Mesenchymal stem cell (in vitro differentiated cells and primary cell): ENCODE results near the gene CD81.

Experiments
- DNase-seq: peaks from one replicate; pipeline ENCODE4 v3.0.0-alpha.2; 2013
- H2AFZ ChIP-seq: one replicate; pipeline ENCODE4 v1.6.1; 2013; ENCODE audit warnings: low read depth, mild to moderate bottlenecking, control low read depth, inconsistent platforms, low read length, moderate library complexity
- H2AK5ac ChIP-seq: 2 replicates; pipeline ENCODE4 v1.6.1; 2013; ENCODE audit warnings: low read length, moderate library complexity, mild to moderate bottlenecking, inconsistent platforms; ENCODE audit not compliant: severe bottlenecking
- H2BK120ac ChIP-seq: one replicate; pipeline ENCODE4 v1.6.1; 2013; ENCODE audit warnings: low read depth, mild to moderate bottlenecking, inconsistent platforms, low read length, moderate library complexity
- H2BK12ac ChIP-seq, 2 experiments: one replicate each; pipeline ENCODE4 v1.6.1; 2013; ENCODE audit warnings: inconsistent platforms in 2 of 2, low read length in 2 of 2, mild to moderate bottlenecking in 2 of 2, moderate library complexity in 2 of 2, control low read depth in 1 of 2
- H2BK15ac ChIP-seq: one replicate; pipeline ENCODE4 v1.6.1; 2013; ENCODE audit warnings: mild to moderate bottlenecking, low read depth, inconsistent platforms; ENCODE audit not compliant: poor library complexity, severe bottlenecking
- H2BK5ac ChIP-seq: 2 replicates; pipeline ENCODE4 v1.6.1; 2013; ENCODE audit warnings: low read depth, mild to moderate bottlenecking, low read length, control low read depth, inconsistent platforms; ENCODE audit not compliant: poor library complexity, severe bottlenecking
- H3K14ac ChIP-seq, 2 experiments: one replicate each; pipeline ENCODE4 v1.6.1; 2013; ENCODE audit warnings: inconsistent platforms in 2 of 2, low read length in 2 of 2, control low read depth in 1 of 2, mild to moderate bottlenecking in 1 of 2, moderate library complexity in 1 of 2
- H3K18ac ChIP-seq, 2 experiments: one replicate each; pipeline ENCODE4 v1.6.1; 2013; ENCODE audit warnings: inconsistent platforms in 2 of 2, low read length in 2 of 2, control low read depth in 1 of 2, low read depth in 1 of 2, mild to moderate bottlenecking in 1 of 2
- H3K23ac ChIP-seq, 2 experiments: one replicate each; pipeline ENCODE4 v1.6.1; 2013; ENCODE audit warnings: inconsistent platforms in 2 of 2, low read length in 2 of 2, mild to moderate bottlenecking in 2 of 2, moderate library complexity in 2 of 2, control low read depth in 1 of 2
- H3K27ac ChIP-seq: 2 replicates; pipeline ENCODE4 v1.5.1; 2013; ENCODE audit warnings: mild to moderate bottlenecking, moderate library complexity, low read length, control low read depth, inconsistent platforms; ENCODE audit not compliant: poor library complexity, severe bottlenecking
- H3K27me3 ChIP-seq, 2 experiments: 2 replicates each; pipeline versions ENCODE4 v1.6.1 to v1.7.0; 2013; ENCODE audit warnings: low read length in 2 of 2, mild to moderate bottlenecking in 2 of 2, moderate library complexity in 2 of 2, control low read depth in 1 of 2, inconsistent platforms in 1 of 2; ENCODE audit not compliant: control insufficient read depth in 1 of 2, insufficient read depth in 1 of 2
- H3K36me3 ChIP-seq, 2 experiments: 2 replicates each; pipeline versions ENCODE4 v1.6.1 to v1.7.0; 2013; ENCODE audit warnings: low read length in 2 of 2, control low read depth in 1 of 2, inconsistent platforms in 1 of 2, low read depth in 1 of 2, mild to moderate bottlenecking in 1 of 2; ENCODE audit not compliant: insufficient read depth in 2 of 2, control insufficient read depth in 1 of 2
- H3K4ac ChIP-seq, 2 experiments: one replicate each; pipeline ENCODE4 v1.6.1; 2013; ENCODE audit warnings: inconsistent platforms in 2 of 2, low read length in 2 of 2, mild to moderate bottlenecking in 2 of 2, moderate library complexity in 2 of 2, control low read depth in 1 of 2, low read depth in 1 of 2
- H3K4me1 ChIP-seq: 2 replicates; pipeline ENCODE4 v1.6.1; 2013; ENCODE audit warnings: low read depth, low read length, control low read depth; ENCODE audit not compliant: control insufficient read depth, insufficient read depth
- H3K4me2 ChIP-seq: 2 replicates; pipeline ENCODE4 v1.6.1; 2013; ENCODE audit warnings: low read length, mild to moderate bottlenecking, inconsistent platforms; ENCODE audit not compliant: poor library complexity, severe bottlenecking
- H3K4me3 ChIP-seq, 2 experiments: 2 replicates each; pipeline versions ENCODE4 v1.5.1 to v1.7.0; 2013; ENCODE audit warnings: low read length in 2 of 2, mild to moderate bottlenecking in 2 of 2, control low read depth in 1 of 2, low read depth in 1 of 2; ENCODE audit not compliant: insufficient read depth in 1 of 2
- H3K79me1 ChIP-seq: replicated peaks from 2 replicates; pipeline ENCODE4 v1.6.1; 2013; ENCODE audit warnings: mild to moderate bottlenecking, control low read depth, low read length, inconsistent platforms; ENCODE audit not compliant: poor library complexity, severe bottlenecking
- H3K9ac ChIP-seq: 2 replicates; pipeline ENCODE4 v1.7.0; 2013; ENCODE audit warnings: mild to moderate bottlenecking, low read length, moderate library complexity
- H3K9me3 ChIP-seq: 2 replicates; pipeline ENCODE4 v1.7.0; 2013; ENCODE audit warnings: mild to moderate bottlenecking, low read length; ENCODE audit not compliant: control insufficient read depth
- H4K8ac ChIP-seq: one replicate; pipeline ENCODE4 v1.6.1; 2013; ENCODE audit warnings: inconsistent platforms, mild to moderate bottlenecking, low read length, moderate library complexity
- H4K91ac ChIP-seq: one replicate; pipeline ENCODE4 v1.6.1; 2013; ENCODE audit warnings: mild to moderate bottlenecking, low read length, inconsistent platforms
- WGBS: methylation state at CpG from one replicate; pipeline ENCODE4 v1.1.7; 2013; ENCODE audit warnings: mixed read lengths; 5-methylcytosine and 5-hydroxymethylcytosine counted together

CD81 gene

DNA sequence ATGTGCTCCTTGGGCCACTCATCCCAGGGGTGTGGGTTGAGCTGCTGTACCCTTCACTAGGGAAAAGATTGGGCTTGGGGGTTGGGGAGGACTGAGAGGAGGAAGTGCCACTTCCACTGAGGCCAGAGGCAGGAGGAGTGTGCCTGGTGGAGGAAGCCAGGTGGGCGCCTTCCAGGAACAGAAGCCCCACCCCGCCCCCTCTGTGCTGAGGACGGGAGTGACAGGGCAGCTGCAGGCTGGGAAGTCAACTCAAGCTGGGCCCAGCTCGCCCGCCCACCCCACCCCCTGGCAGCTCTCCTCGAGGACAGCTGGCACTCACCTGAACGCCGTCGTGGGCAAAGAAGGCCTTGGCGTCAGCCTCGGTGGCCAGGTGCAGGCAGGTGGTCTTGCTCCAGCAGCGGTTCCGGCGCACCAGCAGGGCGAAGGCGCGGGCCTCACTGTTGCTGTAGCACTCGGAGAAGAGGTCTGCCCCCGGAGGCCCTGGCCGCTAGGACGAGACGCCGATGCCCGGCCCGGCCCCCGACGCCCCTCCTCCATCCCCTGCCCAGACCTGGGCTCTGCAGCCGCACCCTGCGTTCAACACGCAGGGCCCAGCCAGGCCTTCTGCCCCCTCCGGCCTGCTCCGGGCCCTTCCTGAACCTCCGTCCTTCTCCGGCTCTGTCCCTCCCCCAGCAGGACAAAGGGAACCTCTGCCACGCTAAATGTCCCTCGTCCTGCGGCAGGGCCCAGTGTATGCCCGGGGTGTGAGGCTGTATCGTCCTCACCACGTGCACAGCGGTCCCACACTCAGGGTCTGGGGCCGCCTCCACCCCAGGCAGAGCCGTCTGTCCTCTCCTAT, 36.9 kb downstream of the CD81 start:
- 91% methylated on average over 43 of the region's 43 CpGs for WGBS
- H2BK12ac ChIP-seq, result no peak overlapping the region

DNA sequence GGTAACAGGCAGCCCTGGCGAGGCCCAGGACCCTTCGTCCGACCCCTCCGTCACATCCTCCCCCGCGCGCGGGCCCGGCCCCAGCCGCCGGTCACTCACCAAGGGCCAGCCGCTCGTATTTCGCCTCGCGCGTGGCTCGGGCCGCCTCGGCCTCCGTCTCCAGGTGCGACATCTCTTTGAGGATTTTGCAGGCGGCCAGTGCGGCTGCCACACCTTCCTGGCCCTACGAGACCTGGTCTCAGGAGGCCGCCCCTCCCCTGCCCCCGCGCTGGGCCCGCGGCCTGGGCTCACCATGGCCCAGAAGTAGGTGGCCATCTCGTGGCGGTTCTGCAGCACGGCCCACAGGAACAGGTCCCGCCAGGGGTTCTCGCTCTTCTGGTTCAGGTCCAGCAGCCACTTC, 37.5 kb downstream of the CD81 start:
- peaks cover 15 to 31% of the 10 kb centered on the region in 2 experiments for H3K27me3 ChIP-seq
- no peak overlapping the region for H3K4me3 ChIP-seq
- H4K8ac ChIP-seq, result no peak overlapping the region
- H3K79me1 ChIP-seq, result no peaks in the 10 kb centered on the region
- H3K4me1 ChIP-seq, result no peaks in the 10 kb centered on the region
- H2BK5ac ChIP-seq, result no peak overlapping the region
- no peak overlapping the region for H2AFZ ChIP-seq
- no peak overlapping the region for H3K27ac ChIP-seq
- no peak overlapping the region for H2AK5ac ChIP-seq
- no peak overlapping the region for H3K4me2 ChIP-seq
- no peak overlapping the region for H3K14ac ChIP-seq
- no peak overlapping the region for H3K9ac ChIP-seq
- H3K36me3 ChIP-seq, result no peaks in the 10 kb centered on the region
- H3K4ac ChIP-seq, result no peak overlapping the region
- H2BK120ac ChIP-seq, result no peak overlapping the region
- no peak overlapping the region for H3K18ac ChIP-seq
- DNase-seq, result no peak
- H2BK15ac ChIP-seq, result no peak overlapping the region
- no peak overlapping the region for H3K23ac ChIP-seq
- H2BK12ac ChIP-seq, result no peak overlapping the region
- 92% methylated on average over 35 of the region's 35 CpGs for WGBS
- no peak overlapping the region for H4K91ac ChIP-seq
- no peaks in the 10 kb centered on the region for H3K9me3 ChIP-seq

More for the DNA sequence above, 36.9 kb downstream of the CD81 start:
- Histone ChIP-seq H3K4me1 (no peaks in the 10 kb centered on the region), H4K8ac (no peak overlapping the region), H3K14ac (no peak overlapping the region), H3K36me3 (no peaks in the 10 kb centered on the region), H3K79me1 (no peaks in the 10 kb centered on the region), H2BK15ac (no peak overlapping the region), H3K4me2 (no peak overlapping the region), H3K27ac (no peak overlapping the region), H3K9ac (no peak overlapping the region), H3K4me3 (no peak overlapping the region), H3K4ac (no peak overlapping the region), H3K23ac (no peak overlapping the region), H2BK120ac (no peak overlapping the region), H2AK5ac (no peak overlapping the region), H2AFZ (no peak overlapping the region), H3K27me3 (peaks cover 21 to 37% of the 10 kb centered on the region in 2 experiments), H3K18ac (no peak overlapping the region), H4K91ac (no peak overlapping the region), H3K9me3 (no peaks in the 10 kb centered on the region), H2BK5ac (no peak overlapping the region)
- DNase-seq, result no peak

GRCh38 chr11:2415171-2415570, 38.1 kb downstream of the CD81 start:
- 92% methylated on average over 28 of the region's 28 CpGs for WGBS
- DNase-seq, result no peak

DNA sequence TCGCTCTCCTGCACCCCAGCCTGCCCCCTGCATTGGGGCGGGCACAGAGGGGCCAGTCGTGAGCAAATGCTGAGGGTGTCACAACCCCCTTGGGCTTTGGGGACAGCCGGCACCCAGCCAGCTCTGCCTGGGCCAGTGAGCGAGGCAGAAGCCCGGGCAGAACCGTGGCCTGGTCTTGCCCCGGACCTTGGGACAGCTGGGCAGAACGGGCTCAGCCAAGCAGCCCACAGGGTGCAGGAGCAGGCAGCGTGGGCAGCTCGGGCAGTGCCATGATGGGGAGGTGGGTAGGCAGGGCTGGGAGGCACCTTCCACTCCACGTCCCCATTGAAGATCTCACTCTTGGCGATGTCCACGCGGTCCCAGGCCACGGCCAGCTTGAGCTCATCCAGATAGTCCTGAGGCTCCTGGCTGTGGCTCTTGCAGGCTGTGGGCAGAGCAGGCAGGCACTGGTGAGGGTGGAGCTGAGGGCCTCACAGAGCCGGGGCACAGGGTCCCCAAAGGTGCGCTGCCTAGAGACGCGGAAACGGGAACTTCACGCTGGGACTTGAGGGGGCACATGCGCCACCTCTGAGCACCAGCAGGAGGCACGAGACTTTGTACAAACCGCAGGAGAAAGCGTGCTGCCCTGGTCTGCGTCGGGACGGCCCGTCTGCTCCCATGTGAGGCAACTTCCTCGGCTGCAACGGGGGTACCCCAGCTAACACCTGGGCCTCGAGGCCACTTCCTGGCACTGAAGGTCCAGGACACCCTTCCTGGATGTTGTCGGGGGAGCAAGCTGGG, 38.7 kb downstream of the CD81 start:
- Histone ChIP-seq H2BK120ac (no peak overlapping the region), H4K91ac (no peak overlapping the region), H2AFZ (no peak overlapping the region), H3K27me3 (peaks cover 3 to 22% of the 10 kb centered on the region in 2 experiments), H3K4ac (no peak overlapping the region), H3K9ac (no peak overlapping the region), H3K23ac (no peak overlapping the region), H3K79me1 (no peaks in the 10 kb centered on the region), H3K4me2 (no peak overlapping the region), H3K18ac (no peak overlapping the region), H3K9me3 (no peaks in the 10 kb centered on the region), H3K14ac (no peak overlapping the region), H2BK5ac (no peak overlapping the region), H2BK12ac (no peak overlapping the region), H3K4me1 (peaks cover 7% of the 10 kb centered on the region), H3K4me3 (no peak overlapping the region), H3K36me3 (no peaks in the 10 kb centered on the region), H2AK5ac (no peak overlapping the region), H4K8ac (no peak overlapping the region), H3K27ac (no peak overlapping the region), H2BK15ac (no peak overlapping the region)
- no peak for DNase-seq
- 91% methylated on average over 34 of the region's 34 CpGs for WGBS

More at GRCh38 chr11:2415171-2415570, 38.1 kb downstream of the CD81 start:
- Histone ChIP-seq H3K4me1 (peaks cover 4% of the 10 kb centered on the region), H3K14ac (no peak overlapping the region), H3K36me3 (no peaks in the 10 kb centered on the region), H3K9ac (no peak overlapping the region), H2AK5ac (no peak overlapping the region), H3K79me1 (no peaks in the 10 kb centered on the region), H3K18ac (no peak overlapping the region), H3K23ac (no peak overlapping the region), H2BK12ac (no peak overlapping the region), H3K4me2 (no peak overlapping the region), H3K4me3 (no peak overlapping the region), H3K27ac (no peak overlapping the region), H2BK5ac (no peak overlapping the region), H4K8ac (no peak overlapping the region), H2BK15ac (no peak overlapping the region), H3K27me3 (peaks cover 9 to 25% of the 10 kb centered on the region in 2 experiments), H2AFZ (no peak overlapping the region), H3K9me3 (no peaks in the 10 kb centered on the region), H3K4ac (no peak overlapping the region), H4K91ac (no peak overlapping the region), H2BK120ac (no peak overlapping the region)
